Mucosa of rectum (tissue), 2 donors: ENCODE results near the gene AGXT2.

Source experiments
- H3K27ac ChIP-seq, 2 donors: one replicate each; pipeline ENCODE4 v1.7.0; 2013; ENCODE audit warnings: inconsistent platforms in 2 of 2, low read depth in 2 of 2, low read length in 2 of 2
- H3K27me3 ChIP-seq, 2 donors: one replicate each; pipeline ENCODE4 v1.7.0; 2013; ENCODE audit warnings: low read length in 2 of 2; ENCODE audit not compliant: control insufficient read depth in 2 of 2, insufficient read depth in 2 of 2
- H3K36me3 ChIP-seq, 2 donors: one replicate each; pipeline ENCODE4 v1.7.0; 2013; ENCODE audit warnings: low read length in 2 of 2; ENCODE audit not compliant: control insufficient read depth in 2 of 2, insufficient read depth in 2 of 2
- H3K4me1 ChIP-seq, 2 donors: one replicate each; pipeline ENCODE4 v1.7.0; 2013; ENCODE audit warnings: low read length in 2 of 2, mild to moderate bottlenecking in 1 of 2; ENCODE audit not compliant: control insufficient read depth in 2 of 2, insufficient read depth in 2 of 2
- H3K4me3 ChIP-seq, 2 donors: one replicate each; pipeline ENCODE4 v1.7.0; 2013; ENCODE audit warnings: low read length in 2 of 2
- H3K9ac ChIP-seq, 2 donors: one replicate each; pipeline ENCODE4 v1.7.0; 2013; ENCODE audit warnings: low read length in 2 of 2, low read depth in 1 of 2, mild to moderate bottlenecking in 1 of 2
- H3K9me3 ChIP-seq, 2 donors: one replicate each; pipeline ENCODE4 v1.7.0; 2013; ENCODE audit warnings: low read length in 2 of 2; ENCODE audit not compliant: control insufficient read depth in 2 of 2
- donor health status: healthy.
- donor health status: Normal muscosa, but diverticular disease.

Gene AGXT2

GRCh38 chr5:34957321-34957720 is 90.4 kb downstream of the AGXT2 start:
- no peaks in the 10 kb centered on the region for H3K9me3 ChIP-seq
- no peak overlapping the region for H3K27ac ChIP-seq
- H3K4me1 ChIP-seq: no peaks in the 10 kb centered on the region
- H3K9ac ChIP-seq: no peak overlapping the region
- H3K27me3 ChIP-seq: no peaks in the 10 kb centered on the region
- H3K36me3 ChIP-seq: peaks cover 11 to 14% of the 10 kb centered on the region in 2 donors
- H3K4me3 ChIP-seq: no peak overlapping the region
